HG02840 (cell line): Measurements from ENCODE around the gene ACTL6B.

Experiments
- ATAC-seq: cut with Tn5 transposase; IDR thresholded peaks from one replicate; pipeline ENCODE4 v1.9.1; 2021; ENCODE audit warnings: mild to moderate bottlenecking, moderate library complexity, moderate number of reproducible peaks; ENCODE audit not compliant: unreplicated experiment, low FRiP score

ACTL6B gene

DNA sequence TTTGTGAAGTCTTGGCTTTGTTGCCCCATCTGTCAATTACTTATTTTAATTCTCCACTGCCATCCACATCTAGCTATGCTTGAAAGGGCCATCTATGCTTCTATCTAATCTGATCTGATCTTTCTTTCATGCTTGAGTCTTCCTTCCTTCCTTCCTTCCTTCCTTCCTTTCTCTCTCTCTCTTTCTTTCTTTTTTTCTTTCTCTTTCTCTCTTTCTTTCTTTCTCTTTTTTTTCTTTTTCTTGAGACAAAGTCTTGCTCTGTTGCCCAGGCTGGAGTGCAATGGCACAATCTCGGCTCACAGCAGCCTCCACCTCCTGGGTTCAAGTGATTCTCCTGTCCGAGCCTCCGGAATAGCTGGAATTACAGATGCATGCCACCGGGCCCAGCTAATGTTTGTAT lies 26.2 kb downstream of the ACTL6B start:
- no peak for ATAC-seq

DNA sequence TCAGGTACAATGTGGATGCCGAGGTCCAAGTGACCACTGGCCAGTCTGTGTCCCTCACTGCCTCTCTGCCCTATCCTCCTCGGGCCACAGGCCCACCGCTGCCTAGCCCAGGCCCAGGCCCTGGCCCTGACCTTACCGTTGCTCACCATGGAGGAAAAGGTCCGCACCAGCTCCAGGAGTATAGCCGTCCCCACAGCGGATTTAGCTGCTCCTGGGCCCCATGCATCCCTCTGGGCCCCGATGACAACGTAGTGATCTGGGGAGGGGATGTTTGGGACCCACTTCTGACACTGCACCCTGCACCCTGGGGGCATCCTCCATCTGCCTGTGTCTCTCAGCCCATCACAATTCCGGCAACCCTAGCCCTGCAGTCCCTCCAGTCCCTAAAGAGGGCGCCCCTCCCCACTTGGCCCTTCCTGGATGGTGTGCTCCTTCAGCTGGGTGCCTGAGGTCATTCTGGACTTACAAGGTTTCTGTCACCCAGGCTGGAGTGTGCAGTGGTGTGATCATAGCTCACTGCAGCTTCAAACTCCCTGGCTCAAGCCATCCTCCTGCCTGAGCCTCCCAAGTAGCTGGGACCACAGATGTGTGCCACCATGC lies 27.0 kb downstream of the ACTL6B start:
- no peak for ATAC-seq

- no peak for ATAC-seq
Measured at GRCh38 chr7:100627238-100627549, 29.1 kb downstream of the ACTL6B start.

DNA sequence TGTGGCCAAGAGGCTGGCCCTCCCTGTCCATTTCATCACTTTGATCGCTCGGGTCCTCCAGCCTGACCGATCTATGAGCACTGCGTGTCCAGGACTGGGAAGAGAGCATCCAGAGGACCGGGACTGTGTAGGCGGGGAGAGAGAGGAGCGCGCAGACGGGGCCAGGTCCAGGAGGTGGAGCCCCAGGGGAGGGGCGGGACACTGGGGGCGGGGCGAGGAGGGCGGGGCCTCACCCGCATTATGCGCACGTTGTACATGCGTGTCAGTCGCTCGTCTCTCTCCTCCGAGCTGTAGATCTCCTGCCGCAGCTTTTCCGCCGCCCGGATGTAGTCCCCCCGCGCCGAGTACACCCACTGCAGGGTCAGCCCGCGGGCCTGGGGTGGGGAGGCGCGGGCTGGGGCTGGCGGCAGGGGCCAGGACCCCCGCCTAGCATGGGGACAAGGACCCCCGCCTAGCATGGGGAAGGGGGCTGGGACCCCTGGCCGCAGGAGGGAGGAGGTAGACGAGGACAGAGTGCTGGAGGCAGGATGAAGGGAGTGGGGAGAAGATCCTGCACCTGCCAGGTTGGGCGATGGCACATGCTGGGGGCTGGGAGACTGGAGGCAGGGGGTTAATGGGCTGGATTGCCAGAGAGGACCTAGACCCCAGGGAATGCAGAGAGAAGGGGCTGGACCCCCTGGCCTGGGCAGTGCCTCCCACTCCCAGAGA lies 29.6 kb downstream of the ACTL6B start:
- peak; percentile 51 for ATAC-seq

DNA sequence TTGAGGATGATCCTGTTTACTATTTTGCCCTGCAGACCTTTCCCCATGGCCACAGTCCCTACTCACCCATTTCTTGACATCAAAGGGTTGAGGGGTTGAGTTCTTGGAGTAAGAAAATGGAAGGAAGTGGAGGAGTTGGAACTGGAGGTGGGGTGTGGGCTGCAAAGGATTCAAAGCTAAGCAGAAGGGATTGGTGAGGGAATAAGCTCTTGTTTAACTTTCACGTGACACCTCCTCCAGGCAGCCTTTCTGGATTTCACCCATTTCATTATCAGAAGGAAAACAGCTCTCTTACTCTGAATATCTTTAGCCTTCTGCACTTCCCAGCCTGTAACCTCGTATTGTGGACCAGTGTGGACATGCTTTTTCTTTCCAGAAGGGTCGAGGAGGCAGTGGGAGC lies 30.2 kb downstream of the ACTL6B start:
- ATAC-seq = no peak

DNA sequence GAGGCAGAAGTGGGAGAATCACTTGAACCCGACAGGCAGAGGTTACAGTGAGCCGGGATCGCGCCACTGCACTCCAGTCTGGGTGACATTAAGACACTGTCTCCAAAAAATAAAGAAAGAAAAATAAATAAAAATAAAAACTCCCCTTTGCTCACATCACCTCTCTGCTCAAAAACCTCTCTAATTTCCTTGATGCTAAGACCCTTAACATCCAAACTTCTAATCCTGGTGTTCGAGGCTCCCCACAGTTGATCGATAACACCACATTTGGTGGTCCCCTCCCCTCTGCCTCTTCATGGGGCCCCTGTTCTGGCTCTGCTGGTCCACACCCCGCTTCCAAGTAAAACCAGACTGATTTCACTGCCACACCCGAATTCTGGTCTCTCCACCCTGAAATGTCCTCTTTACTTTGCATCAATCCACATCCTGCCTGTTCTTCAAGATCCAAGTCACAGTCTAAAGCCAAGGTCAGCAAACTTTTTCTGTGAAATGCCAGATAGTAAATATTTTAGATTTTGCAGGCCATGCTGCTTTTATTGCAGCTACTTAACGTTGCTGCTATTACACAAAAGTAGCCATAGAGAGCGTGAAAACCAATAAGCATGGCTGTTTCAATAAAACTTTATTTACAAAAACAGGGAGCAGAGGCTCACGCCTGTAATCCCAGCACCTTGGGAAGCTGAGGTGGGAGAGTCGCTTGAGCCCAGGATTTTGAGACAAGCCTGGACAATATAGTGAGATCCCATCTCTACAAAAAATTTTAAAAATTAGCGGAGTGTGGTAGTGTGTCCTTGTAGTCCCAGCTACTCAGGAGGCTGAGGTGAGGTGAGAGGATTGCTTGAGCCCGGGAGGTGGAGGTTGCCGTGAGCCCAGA lies 32.1 kb downstream of the ACTL6B start:
- no peak for ATAC-seq

DNA sequence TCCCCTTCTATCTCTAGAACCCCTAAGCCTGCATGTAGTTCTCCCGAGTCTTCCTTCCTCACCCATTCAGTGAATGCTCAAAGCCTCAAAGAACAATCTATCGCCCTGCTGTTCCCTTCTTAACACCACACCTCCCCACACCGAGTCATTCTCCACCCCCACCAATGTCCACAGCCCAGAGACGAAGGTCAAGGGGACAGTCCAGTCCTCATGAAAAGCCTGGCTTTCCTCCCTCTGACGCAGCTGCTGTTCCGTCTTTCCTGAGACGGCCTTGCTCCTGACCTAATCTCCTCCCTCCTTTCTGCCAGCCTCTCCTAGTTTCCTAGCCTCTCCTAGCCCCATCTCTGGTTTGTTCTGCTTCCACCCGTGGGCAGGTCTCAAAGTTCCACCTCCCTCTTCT lies 34.7 kb downstream of the ACTL6B start:
- ATAC-seq = no peak

DNA sequence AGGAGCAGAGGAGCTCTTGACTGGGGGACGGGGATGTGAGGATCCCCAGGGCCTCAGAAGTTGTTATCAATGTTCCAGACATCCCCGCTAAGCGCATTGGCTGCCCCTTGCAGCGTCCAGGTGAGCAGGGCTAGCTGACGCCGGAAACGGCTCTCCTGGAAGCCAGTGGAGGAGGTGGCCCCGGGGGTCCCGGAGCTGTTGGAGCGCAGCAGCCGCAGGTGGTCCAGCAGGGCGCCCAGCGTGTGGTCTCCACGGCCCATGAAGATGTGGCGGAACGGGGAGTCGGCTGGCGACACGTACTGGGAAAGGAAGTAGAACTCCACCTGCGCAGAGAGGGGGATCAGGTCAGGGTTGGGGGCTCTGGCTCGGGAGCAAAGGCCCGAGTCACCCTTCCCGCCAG lies 35.4 kb downstream of the ACTL6B start:
- no peak for ATAC-seq

DNA sequence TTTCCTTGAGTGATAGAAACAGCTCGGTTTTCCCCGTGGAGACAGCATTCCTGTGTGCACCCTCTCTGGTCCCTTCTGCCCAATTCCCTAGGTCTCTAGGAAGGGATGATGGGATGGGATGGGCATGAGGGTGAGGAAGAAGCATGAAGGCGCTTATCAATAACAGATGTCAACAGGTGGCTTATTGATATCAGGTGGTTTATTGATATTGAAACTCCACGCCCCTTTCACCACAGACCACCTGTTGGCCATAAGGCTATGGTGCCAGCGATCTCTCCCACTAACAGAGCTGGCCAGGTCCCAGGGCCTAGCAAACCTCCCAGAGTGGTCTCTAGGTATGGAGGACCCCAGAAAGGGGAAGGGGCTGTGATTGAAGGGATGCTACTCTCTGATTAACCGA lies 36.0 kb downstream of the ACTL6B start:
- ATAC-seq = no peak

GRCh38 chr7:100614308-100614861 lies 41.9 kb downstream of the ACTL6B start:
- no peak for ATAC-seq

GRCh38 chr7:100613412-100614175 lies 42.7 kb downstream of the ACTL6B start:
- ATAC-seq = no peak

GRCh38 chr7:100612730-100613390 lies 43.4 kb downstream of the ACTL6B start:
- no peak for ATAC-seq

GRCh38 chr7:100611983-100612729 lies 44.1 kb downstream of the ACTL6B start, which contains the start of gene MOSPD3:
Gene MOSPD3 (plus strand): TSS chr7:100612540. CDS start chr7:100612792, 252 bp downstream.
- peak; percentile 90 for ATAC-seq

DNA sequence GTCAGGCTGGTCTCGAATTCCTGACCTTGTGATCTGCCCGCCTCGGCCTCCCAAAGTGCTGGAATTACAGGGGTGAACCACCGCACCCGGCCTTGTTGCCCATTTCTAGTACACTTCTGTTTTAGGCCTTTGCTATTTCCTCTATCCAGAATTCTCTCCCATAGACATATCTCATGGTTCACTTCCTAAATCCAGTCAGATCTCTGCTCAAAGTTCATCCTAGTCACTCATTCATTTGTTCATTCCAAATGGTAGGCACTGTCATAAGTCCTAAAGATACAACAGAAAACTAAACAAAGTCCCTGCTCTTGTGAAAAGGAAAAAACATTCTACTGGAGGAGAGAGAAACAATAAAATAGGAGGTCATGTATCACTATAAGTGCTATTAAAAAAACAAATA lies 46.3 kb downstream of the ACTL6B start:
- ATAC-seq = no peak

DNA sequence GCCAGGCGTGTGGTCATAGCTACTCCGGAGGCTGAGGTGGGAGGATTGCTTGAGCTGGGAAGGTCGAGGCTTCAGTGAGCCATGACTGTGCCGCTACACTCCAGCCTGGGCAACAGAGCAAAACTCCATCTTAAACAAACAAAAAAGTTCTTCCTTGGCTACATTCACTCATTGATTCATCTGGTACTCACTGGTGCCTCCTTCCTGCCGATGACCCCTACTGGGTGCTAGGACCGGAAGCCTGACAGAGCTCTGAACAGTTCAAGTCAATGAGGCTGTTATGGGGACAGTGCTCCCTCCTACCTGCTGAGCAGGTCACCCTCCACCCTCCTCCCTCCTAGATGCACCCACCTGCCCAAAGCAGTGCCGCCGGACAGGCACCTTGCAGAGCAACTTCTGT lies 49.1 kb downstream of the ACTL6B start:
- ATAC-seq = no peak

DNA sequence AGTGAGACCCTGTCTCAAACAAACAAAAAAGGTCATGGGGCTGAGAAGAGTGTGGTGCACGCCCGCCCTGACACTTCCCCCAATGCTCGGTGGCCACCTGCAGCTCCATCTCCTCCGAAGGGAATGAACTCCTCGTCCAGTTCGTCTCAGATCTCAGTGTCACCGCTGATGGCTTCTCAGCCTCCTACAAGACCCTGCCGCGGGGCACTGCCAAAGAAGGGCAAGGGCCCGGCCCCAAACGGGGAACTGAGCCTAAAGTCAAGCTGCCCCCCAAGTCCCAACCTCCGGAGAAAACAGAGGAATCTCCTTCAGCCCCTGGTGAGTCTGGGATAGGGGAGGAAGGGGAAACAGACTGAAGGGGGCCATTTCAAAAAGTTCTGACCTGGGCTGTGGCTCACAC lies 49.9 kb downstream of the ACTL6B start:
- no peak for ATAC-seq

DNA sequence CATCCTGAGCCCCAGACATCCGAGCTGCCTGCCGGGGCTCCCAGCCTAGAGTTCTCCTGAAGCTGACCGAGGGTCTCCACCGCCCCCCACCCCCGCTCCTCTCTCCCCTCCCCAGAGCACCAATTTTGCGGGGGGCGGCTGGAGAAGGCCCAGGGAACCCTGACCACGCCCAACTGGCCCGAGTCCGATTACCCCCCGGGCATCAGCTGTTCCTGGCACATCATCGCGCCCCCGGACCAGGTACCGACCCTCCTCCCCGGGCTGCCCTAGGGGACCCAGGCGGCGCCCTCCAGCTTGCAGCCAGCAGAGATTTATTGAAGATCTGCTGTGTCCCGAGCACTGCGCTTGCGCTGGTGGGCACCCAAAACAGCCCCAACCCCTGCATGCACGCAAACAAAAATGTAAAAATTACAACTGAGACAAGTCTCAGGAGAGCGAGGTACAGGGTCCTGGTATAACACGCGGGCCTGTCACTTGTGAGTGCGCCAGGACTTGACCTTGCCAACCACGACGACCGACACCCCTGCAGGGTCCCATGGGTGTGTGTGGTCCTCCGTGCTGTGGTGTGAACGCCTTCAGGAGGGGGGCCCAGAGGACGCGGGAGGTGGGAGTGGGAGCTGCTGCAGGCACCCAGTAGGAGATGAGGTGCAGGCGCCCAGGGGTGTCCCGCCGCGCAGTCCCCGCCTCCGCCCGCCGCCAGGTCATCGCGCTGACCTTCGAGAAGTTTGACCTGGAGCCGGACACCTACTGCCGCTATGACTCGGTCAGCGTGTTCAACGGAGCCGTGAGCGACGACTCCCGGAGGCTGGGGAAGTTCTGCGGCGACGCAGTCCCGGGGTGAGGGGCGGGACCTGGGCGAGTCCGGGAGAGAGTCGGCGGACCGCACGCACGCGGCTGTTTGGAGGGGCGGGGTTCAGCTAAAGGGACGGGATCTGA lies 51.0 kb downstream of the ACTL6B start:
- no peak for ATAC-seq
